Activated CD4-positive, alpha-beta memory T cell treated with anti-CD3 and anti-CD28 coated beads, Interleukin-2, amount 10 ng/mL, durations not matched to agents 7 days and 5 days (primary cell): ENCODE data around the gene BRPF1. TPM values are rescaled to one million over a fixed set of nuclear protein-coding genes. Genes with fewer than 3 reads are reported as not detected.
A peak's percentile ranks its signal among the peaks of the same experiment; 100 is the strongest.

Experiments
- CTCF ChIA-PET: fragments of 350-600 bp; sonication (Branson Sonifier 250); formaldehyde crosslinking; loops from one replicate; lab custom pipeline; 2021; ENCODE audit warnings: antibody characterized with exemption, inconsistent platforms; lab: Charles Lee
- POLR2A ChIA-PET: fragments of 350-600 bp; sonication (Branson Sonifier 250); formaldehyde crosslinking; loops from one replicate; lab custom pipeline; 2021; ENCODE audit warnings: antibody characterized with exemption; lab: Charles Lee
- DNase-seq: peaks from one replicate; pipeline ENCODE4 v3.0.0-alpha.2; 2020
- H3K27ac Mint-ChIP-seq: one replicate; pipeline ENCODE4 v1.8.0; 2021; ENCODE audit warnings: mild to moderate bottlenecking, mixed read lengths
- H3K27me3 Mint-ChIP-seq: one replicate; pipeline ENCODE4 v1.8.0; 2021; ENCODE audit warnings: mixed read lengths
- H3K36me3 Mint-ChIP-seq: one replicate; pipeline ENCODE4 v1.8.0; 2021; ENCODE audit warnings: low read depth, mixed read lengths
- H3K4me1 Mint-ChIP-seq: one replicate; pipeline ENCODE4 v1.8.0; 2021; ENCODE audit warnings: mixed read lengths
- H3K4me3 Mint-ChIP-seq: one replicate; pipeline ENCODE4 v1.8.0; 2021; ENCODE audit warnings: mild to moderate bottlenecking, mixed read lengths
- H3K9me3 Mint-ChIP-seq: one replicate; pipeline ENCODE4 v1.8.0; 2021; ENCODE audit warnings: mixed read lengths
- total RNA-seq, 2 experiments: library from RNA; stranded (reverse); gene quantifications; one replicate each; pipeline ENCODE4 v1.2.3, GENCODE V29; 2021

BRPF1 gene
- total RNA-seq, 2 experiments from 2014 or later, result 38.9 to 41.9 TPM

- Mint-ChIP-seq H3K27me3 (peaks cover 5% of the 10 kb centered on the region), H3K4me3 (no peak overlapping the region), H3K4me1 (peaks cover 36% of the 10 kb centered on the region), H3K27ac (no peak overlapping the region), H3K36me3 (peaks cover 5% of the 10 kb centered on the region), H3K9me3 (no peaks in the 10 kb centered on the region)
- DNase-seq, result no peak
- CTCF ChIA-PET, result interaction anchor here (0.6 to 3.1 kb wide), 24 partner anchors 9 to 375 kb away, joined by 3 to 21 read pairs (median 4); partner anchors contain the start of genes CAMK1, MTMR14, OGG1 and RPUSD3
- POLR2A ChIA-PET, result interaction anchor here (0.9 to 1.8 kb wide), 4 partner anchors 24 to 332 kb away, joined by 3 to 7 read pairs (median 6); partner anchors contain the start of genes ARPC4, MTMR14 and TADA3
Measured at GRCh38 chr3:9727743-9728142, 3.8 kb upstream of the BRPF1 start.

GRCh38 chr3:9729419-9729818, 2.1 kb upstream of the BRPF1 start:
- no peak for DNase-seq
- Mint-ChIP-seq H3K9me3 (no peaks in the 10 kb centered on the region), H3K27me3 (peaks cover 2% of the 10 kb centered on the region), H3K27ac (no peak overlapping the region), H3K4me3 (no peak overlapping the region), H3K4me1 (peaks cover 52% of the 10 kb centered on the region), H3K36me3 (peaks cover 19% of the 10 kb centered on the region)
- ChIA-PET POLR2A (interaction anchor here (1.3 to 9.6 kb wide), 3 partner anchors 16 to 296 kb away, joined by 4 to 158 read pairs (median 9); partner anchors contain the start of genes ARPC4, OGG1 and TADA3), CTCF (interaction anchor here (3.1 kb wide), 1 partner anchor 14 kb away, joined by 19 read pairs; no protein-coding TSS in a partner anchor)

GRCh38 chr3:9730657-9731205, 804 bp upstream of the BRPF1 start:
- peak overlapping the region; percentile 96 for H3K4me3 Mint-ChIP-seq
- H3K9me3 Mint-ChIP-seq, result no peaks in the 10 kb centered on the region
- peak overlapping the region; percentile 88 for H3K27ac Mint-ChIP-seq
- ChIA-PET CTCF (interaction anchor here (0.7 to 3.1 kb wide), 7 partner anchors 10 to 377 kb away, joined by 3 to 14 read pairs (median 3); partner anchors contain the start of gene CRELD1), POLR2A (interaction anchor here (0.5 to 9.6 kb wide), 18 partner anchors 9 to 464 kb away, joined by 3 to 158 read pairs (median 4); partner anchors contain the start of genes ARPC4, CAMK1, CRELD1 and MTMR14)
- H3K36me3 Mint-ChIP-seq, result peaks cover 32% of the 10 kb centered on the region
- H3K27me3 Mint-ChIP-seq, result no peaks in the 10 kb centered on the region
- peaks cover 65% of the 10 kb centered on the region for H3K4me1 Mint-ChIP-seq
- DNase-seq, result no peak

GRCh38 chr3:9732080-9732739, 675 bp downstream of the BRPF1 start:
- CTCF ChIA-PET, result interaction anchor here (0.6 to 3.1 kb wide), 6 partner anchors 11 to 280 kb away, joined by 3 to 14 read pairs (median 4); partner anchors contain the start of gene OGG1
- Mint-ChIP-seq H3K36me3 (peaks cover 42% of the 10 kb centered on the region), H3K27me3 (no peaks in the 10 kb centered on the region), H3K9me3 (no peaks in the 10 kb centered on the region), H3K4me3 (peak overlapping the region; percentile 96), H3K4me1 (peaks cover 69% of the 10 kb centered on the region), H3K27ac (peak overlapping the region; percentile 89)
- DNase-seq, result peak; percentile 71
- POLR2A ChIA-PET, result interaction anchor here (0.6 to 9.6 kb wide), 25 partner anchors 11 to 462 kb away, joined by 3 to 158 read pairs (median 5); partner anchors contain the start of genes ARPC4, CAMK1, CRELD1 and EMC3

- DNase-seq, result no peak
- peak overlapping the region; percentile 89 for H3K27ac Mint-ChIP-seq
- no peaks in the 10 kb centered on the region for H3K9me3 Mint-ChIP-seq
- H3K4me1 Mint-ChIP-seq, result peaks cover 63% of the 10 kb centered on the region
- ChIA-PET CTCF (interaction anchor here (0.9 to 3.1 kb wide), 6 partner anchors 12 to 214 kb away, joined by 3 to 14 read pairs (median 4); partner anchors contain the start of genes ARPC4, OGG1 and TADA3), POLR2A (interaction anchor here (0.6 to 9.6 kb wide), 13 partner anchors 13 to 379 kb away, joined by 3 to 158 read pairs (median 6); partner anchors contain the start of genes ARPC4, CAMK1, EMC3 and MTMR14)
- H3K4me3 Mint-ChIP-seq, result peak overlapping the region; percentile 96
- no peaks in the 10 kb centered on the region for H3K27me3 Mint-ChIP-seq
- H3K36me3 Mint-ChIP-seq, result peaks cover 43% of the 10 kb centered on the region
Measured at GRCh38 chr3:9732740-9733115, 1.2 kb downstream of the BRPF1 start.

- CTCF ChIA-PET, result interaction anchor here (0.6 to 3.0 kb wide), 3 partner anchors 9 to 147 kb away, joined by 3 to 14 read pairs (median 6); partner anchors contain the start of gene OGG1
- DNase-seq, result no peak
- Mint-ChIP-seq H3K36me3 (peaks cover 77% of the 10 kb centered on the region), H3K4me3 (no peak overlapping the region), H3K9me3 (no peaks in the 10 kb centered on the region), H3K27me3 (no peaks in the 10 kb centered on the region), H3K4me1 (peaks cover 51% of the 10 kb centered on the region), H3K27ac (peak overlapping the region; percentile 59)
- POLR2A ChIA-PET, result interaction anchor here (1.2 to 9.6 kb wide), 6 partner anchors 9 to 87 kb away, joined by 3 to 158 read pairs (median 6); partner anchors contain the start of genes ARPC4, CAMK1, MTMR14 and OGG1
Measured at GRCh38 chr3:9736831-9737230, 5.3 kb downstream of the BRPF1 start.

- Mint-ChIP-seq H3K9me3 (no peaks in the 10 kb centered on the region), H3K36me3 (peaks cover 80% of the 10 kb centered on the region), H3K4me3 (no peak overlapping the region), H3K27ac (no peak overlapping the region), H3K4me1 (peaks cover 32% of the 10 kb centered on the region), H3K27me3 (no peaks in the 10 kb centered on the region)
- CTCF ChIA-PET, result interaction anchor here (0.6 to 1.5 kb wide), 2 partner anchors 12 to 237 kb away, joined by 3 to 5 read pairs; no protein-coding TSS in a partner anchor
- no peak for DNase-seq
- POLR2A ChIA-PET, result interaction anchor here (0.8 to 1.5 kb wide), 3 partner anchors 11 to 45 kb away, joined by 3 to 7 read pairs (median 3); partner anchors contain the start of gene OGG1
Measured at GRCh38 chr3:9739181-9739580, 7.6 kb downstream of the BRPF1 start.

- H3K9me3 Mint-ChIP-seq, result no peaks in the 10 kb centered on the region
- no peak overlapping the region for H3K4me3 Mint-ChIP-seq
- POLR2A ChIA-PET, result interaction anchor here (11.9 kb wide), 1 partner anchor 9 kb away, joined by 158 read pairs; the partner anchor contains the start of gene BRPF1
- peaks cover 84% of the 10 kb centered on the region for H3K36me3 Mint-ChIP-seq
- H3K4me1 Mint-ChIP-seq, result peaks cover 20% of the 10 kb centered on the region
- H3K27ac Mint-ChIP-seq, result no peak overlapping the region
- no peak for DNase-seq
- CTCF ChIA-PET, result interaction anchor here (0.6 kb wide), 1 partner anchor 13 kb away, joined by 3 read pairs; no protein-coding TSS in a partner anchor
- H3K27me3 Mint-ChIP-seq, result no peaks in the 10 kb centered on the region
Measured at GRCh38 chr3:9742560-9742959, 11.0 kb downstream of the BRPF1 start.

- DNase-seq, result no peak
- H3K27me3 Mint-ChIP-seq, result no peaks in the 10 kb centered on the region
- ChIA-PET CTCF (interaction anchor here (0.9 kb wide), 1 partner anchor 8 kb away, joined by 4 read pairs; no protein-coding TSS in a partner anchor), POLR2A (interaction anchor here (1.1 to 11.9 kb wide), 2 partner anchors 10 to 94 kb away, joined by 3 to 158 read pairs; partner anchors contain the start of genes BRPF1 and MTMR14)
- no peaks in the 10 kb centered on the region for H3K9me3 Mint-ChIP-seq
- H3K36me3 Mint-ChIP-seq, result peaks cover 89% of the 10 kb centered on the region
- no peak overlapping the region for H3K27ac Mint-ChIP-seq
- H3K4me1 Mint-ChIP-seq, result peaks cover 16% of the 10 kb centered on the region
- H3K4me3 Mint-ChIP-seq, result no peak overlapping the region
Measured at GRCh38 chr3:9743548-9743947, 12.0 kb downstream of the BRPF1 start.

GRCh38 chr3:9744162-9744561, 12.6 kb downstream of the BRPF1 start:
- ChIA-PET POLR2A (interaction anchor here (1.1 to 11.9 kb wide), 2 partner anchors 11 to 94 kb away, joined by 3 to 158 read pairs; partner anchors contain the start of genes BRPF1 and MTMR14), CTCF (interaction anchor here (0.9 kb wide), 1 partner anchor 8 kb away, joined by 4 read pairs; no protein-coding TSS in a partner anchor)
- H3K36me3 Mint-ChIP-seq, result peaks cover 89% of the 10 kb centered on the region
- H3K9me3 Mint-ChIP-seq, result no peaks in the 10 kb centered on the region
- H3K27ac Mint-ChIP-seq, result no peak overlapping the region
- H3K27me3 Mint-ChIP-seq, result no peaks in the 10 kb centered on the region
- H3K4me1 Mint-ChIP-seq, result peaks cover 19% of the 10 kb centered on the region
- no peak overlapping the region for H3K4me3 Mint-ChIP-seq
- DNase-seq, result no peak

GRCh38 chr3:9745521-9745920, 14.0 kb downstream of the BRPF1 start:
- DNase-seq, result no peak
- Mint-ChIP-seq H3K4me1 (peaks cover 27% of the 10 kb centered on the region), H3K9me3 (no peaks in the 10 kb centered on the region), H3K27me3 (no peaks in the 10 kb centered on the region), H3K27ac (no peak overlapping the region), H3K36me3 (peaks cover 84% of the 10 kb centered on the region), H3K4me3 (no peak overlapping the region)
- ChIA-PET POLR2A (interaction anchor here (11.9 kb wide), 1 partner anchor 12 kb away, joined by 158 read pairs; the partner anchor contains the start of gene BRPF1), CTCF (interaction anchor here (1.8 kb wide), 1 partner anchor 15 kb away, joined by 4 read pairs; the partner anchor contains the start of gene BRPF1)

GRCh38 chr3:9746330-9746729, 14.8 kb downstream of the BRPF1 start:
- Mint-ChIP-seq H3K4me1 (peaks cover 34% of the 10 kb centered on the region), H3K9me3 (no peaks in the 10 kb centered on the region), H3K36me3 (peaks cover 78% of the 10 kb centered on the region), H3K27me3 (no peaks in the 10 kb centered on the region), H3K27ac (peak overlapping the region; percentile 40), H3K4me3 (no peak overlapping the region)
- ChIA-PET CTCF (interaction anchor here (0.6 to 1.8 kb wide), 3 partner anchors 15 to 200 kb away, joined by 3 to 4 read pairs (median 3); partner anchors contain the start of gene BRPF1), POLR2A (interaction anchor here (11.9 kb wide), 1 partner anchor 13 kb away, joined by 158 read pairs; the partner anchor contains the start of gene BRPF1)
- DNase-seq, result peak; percentile 45
